ENCODE results near the gene SLC2A6.
A peak's percentile ranks its signal among the peaks of the same experiment; 100 is the strongest.

The SLC2A6 gene

DNA sequence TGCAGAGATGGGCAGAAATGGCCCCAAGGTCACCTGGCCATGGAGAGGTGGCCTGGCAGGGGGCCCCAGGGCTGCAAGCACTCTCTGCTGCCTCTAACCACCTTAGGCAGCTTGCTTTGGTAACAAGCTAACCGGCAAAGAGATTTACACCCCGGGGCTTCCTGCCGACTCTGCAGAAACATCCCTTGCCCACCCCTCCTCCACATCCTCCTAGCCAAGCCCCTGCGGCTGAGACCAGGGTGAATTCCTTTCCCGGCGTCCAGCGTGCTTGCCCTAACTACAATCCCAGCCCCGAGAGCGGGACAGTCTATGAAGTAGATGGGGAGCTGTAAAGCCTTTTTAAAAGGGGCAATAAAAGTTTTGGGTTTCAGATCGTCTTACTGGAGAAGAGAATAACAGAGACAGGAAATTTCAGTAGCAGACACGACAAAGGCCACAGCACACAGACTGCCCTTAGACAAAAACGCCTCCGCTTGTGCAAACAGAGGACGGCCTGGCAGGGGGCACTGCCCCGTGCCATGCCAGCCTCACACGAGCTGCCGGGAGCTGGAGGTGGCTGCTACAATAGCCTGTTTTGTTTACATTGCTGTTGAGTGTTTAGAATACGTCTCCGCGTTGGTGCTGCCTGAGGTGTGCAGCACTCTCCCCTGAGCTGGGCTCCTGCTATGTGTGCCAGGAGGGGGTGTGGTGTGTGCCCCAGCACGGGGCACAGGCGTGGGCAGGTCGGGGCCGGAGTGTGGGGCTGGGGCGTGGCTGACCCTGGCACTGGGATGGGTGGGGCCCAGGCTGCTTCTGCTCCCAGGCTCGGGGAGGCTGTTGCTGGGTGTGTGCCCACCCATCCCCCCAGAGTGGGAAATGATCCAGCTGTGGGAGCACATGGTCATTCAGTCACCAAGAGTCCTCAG, 30.5 kb upstream of the SLC2A6 start:
- ATAC-seq (peak; percentile 41), DNase-seq (ENCODE audit: low spot score in 2 of 2) (no peak)
- Mint-ChIP-seq H3K36me3 (no peaks in the 10 kb centered on the region), H3K27ac (peak overlapping the region; percentile 26), H3K4me1 (peaks cover 8% of the 10 kb centered on the region), H3K9me3 (no peaks in the 10 kb centered on the region), H3K4me3 (peak overlapping the region; percentile 50)

DNA sequence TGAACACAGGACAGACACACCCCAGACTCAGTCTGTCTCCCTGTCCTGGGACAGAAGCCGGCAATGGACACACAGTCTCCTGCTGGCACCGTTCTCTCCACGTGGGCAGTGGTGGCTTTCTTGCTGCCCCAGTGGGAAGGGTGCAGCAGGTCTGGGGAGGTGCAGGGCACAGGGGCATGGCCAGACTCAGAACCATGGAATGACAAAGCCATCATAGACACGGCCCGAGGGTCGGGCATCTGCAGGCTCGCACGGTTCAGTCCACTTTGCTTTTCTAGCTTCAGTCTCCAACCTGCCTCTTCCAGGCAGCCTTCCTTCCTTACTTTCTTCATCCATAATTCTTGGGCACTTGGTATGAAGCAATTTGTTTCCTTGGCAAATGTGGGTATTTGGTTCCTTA, 29.1 kb upstream of the SLC2A6 start:
- H3K4me1 Mint-ChIP-seq = peaks cover 8% of the 10 kb centered on the region
- no peak overlapping the region for H3K4me3 Mint-ChIP-seq
- H3K9me3 Mint-ChIP-seq = no peaks in the 10 kb centered on the region
- DNase-seq (ENCODE audit: low spot score in 2 of 2) (no peak), ATAC-seq (no peak)
- no peak overlapping the region for H3K27ac Mint-ChIP-seq
- H3K36me3 Mint-ChIP-seq = no peaks in the 10 kb centered on the region

DNA sequence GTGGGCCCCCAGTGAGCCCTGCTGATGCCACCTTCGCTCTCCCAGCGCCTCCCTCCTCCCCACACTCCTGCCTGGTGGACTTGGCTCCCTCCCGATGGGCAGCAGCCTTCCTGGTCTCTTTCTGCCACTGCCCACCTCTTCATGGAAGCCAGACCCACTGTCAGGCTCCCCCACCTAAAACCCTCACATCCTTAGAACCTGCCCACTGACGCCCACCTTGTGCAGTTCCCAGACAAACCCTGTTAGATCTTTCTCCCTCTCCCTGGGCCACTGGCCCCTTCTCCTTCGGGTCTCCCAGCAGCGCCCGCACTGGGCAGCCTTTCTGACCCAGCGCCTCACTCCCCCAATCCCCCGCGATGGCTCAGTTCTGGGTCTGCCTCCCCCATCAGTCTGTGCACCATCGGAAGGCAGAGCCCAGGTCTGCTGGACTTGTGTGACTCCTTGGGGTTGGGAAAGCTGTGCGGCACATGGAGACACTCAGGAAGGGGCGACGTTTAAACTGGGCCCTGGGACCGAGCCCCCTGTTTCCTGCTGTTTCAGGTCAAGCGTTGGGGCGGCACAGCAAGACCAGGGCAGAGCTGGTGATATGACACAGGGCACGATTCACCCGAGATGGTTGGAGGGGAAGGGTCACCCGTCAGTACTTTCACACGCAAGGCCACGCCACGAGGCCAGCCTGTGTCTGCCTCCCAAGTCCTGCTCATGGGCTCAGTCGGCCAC, 28.5 kb upstream of the SLC2A6 start:
- H3K4me3 Mint-ChIP-seq = no peak overlapping the region
- H3K9me3 Mint-ChIP-seq = peaks cover 3% of the 10 kb centered on the region
- no peak overlapping the region for H3K27ac Mint-ChIP-seq
- no peaks in the 10 kb centered on the region for H3K36me3 Mint-ChIP-seq
- ATAC-seq (no peak), DNase-seq (ENCODE audit: low spot score in 2 of 2) (no peak)
- H3K4me1 Mint-ChIP-seq = peaks cover 8% of the 10 kb centered on the region

DNA sequence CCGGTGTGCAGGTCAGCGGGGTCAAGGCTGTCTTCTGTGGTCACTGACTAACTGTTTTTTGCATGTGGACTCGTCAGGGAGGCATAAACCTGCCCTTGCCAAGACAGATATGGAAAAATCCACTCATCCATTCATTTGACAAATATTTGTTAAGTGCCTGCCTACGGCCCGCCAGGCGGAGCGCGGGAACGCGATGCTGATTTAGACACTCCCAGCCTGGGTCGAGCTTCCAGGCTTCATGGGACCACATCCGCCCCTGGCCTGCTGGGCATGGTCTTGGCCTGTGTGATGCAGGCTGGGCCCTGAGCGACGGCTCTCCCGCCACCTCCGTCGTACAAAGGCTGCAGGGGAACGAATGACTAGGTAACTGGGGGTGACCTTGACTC, 27.7 kb upstream of the SLC2A6 start:
- Mint-ChIP-seq H3K4me3 (no peak overlapping the region), H3K27ac (no peak overlapping the region), H3K36me3 (no peaks in the 10 kb centered on the region), H3K9me3 (peaks cover 11% of the 10 kb centered on the region), H3K4me1 (peaks cover 8% of the 10 kb centered on the region)
- no peak for ATAC-seq
- DNase-seq (ENCODE audit: low spot score in 2 of 2) = no peak

DNA sequence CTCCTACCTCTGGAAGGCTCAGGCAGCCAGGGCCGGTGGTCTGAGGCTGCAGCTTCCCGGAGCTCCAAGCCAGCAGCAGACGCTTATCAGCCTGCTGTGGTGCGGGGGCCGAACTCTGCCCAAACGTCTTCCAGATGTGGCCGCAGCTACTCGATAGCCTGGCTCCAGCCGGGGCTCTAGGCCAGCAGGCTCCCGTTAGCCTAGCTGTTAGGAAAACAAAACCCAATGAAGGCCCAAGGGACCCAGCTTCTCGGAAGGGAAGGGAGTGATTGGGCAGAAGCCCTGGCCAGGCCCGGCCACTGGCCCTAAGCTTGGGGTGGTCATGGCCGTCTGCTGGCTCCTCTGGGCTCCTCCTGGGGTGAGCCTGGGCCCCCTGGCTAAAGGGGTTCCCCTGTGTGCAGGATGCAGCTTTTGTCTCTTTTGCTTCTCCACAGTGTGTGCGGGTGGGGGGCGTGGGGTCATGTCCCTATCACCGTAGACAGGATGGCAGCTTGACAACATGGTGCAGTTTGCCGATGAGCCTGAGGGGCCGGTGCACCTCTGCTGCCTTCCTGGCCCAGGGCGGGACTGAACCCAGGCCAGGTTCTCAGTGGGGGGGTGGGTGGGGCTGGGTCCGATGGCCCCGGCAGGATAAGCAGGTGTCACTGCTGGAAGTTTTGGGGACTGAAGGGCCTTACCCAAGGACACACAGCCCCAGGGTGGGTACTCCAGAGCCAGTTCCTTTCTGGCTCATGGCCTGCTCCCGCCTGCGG, 27.2 kb upstream of the SLC2A6 start:
- Mint-ChIP-seq H3K36me3 (no peaks in the 10 kb centered on the region), H3K4me1 (peaks cover 8% of the 10 kb centered on the region), H3K27ac (no peak overlapping the region), H3K4me3 (no peak overlapping the region), H3K9me3 (peaks cover 11% of the 10 kb centered on the region)
- DNase-seq (ENCODE audit: low spot score in 2 of 2) (no peak), ATAC-seq (no peak)

DNA sequence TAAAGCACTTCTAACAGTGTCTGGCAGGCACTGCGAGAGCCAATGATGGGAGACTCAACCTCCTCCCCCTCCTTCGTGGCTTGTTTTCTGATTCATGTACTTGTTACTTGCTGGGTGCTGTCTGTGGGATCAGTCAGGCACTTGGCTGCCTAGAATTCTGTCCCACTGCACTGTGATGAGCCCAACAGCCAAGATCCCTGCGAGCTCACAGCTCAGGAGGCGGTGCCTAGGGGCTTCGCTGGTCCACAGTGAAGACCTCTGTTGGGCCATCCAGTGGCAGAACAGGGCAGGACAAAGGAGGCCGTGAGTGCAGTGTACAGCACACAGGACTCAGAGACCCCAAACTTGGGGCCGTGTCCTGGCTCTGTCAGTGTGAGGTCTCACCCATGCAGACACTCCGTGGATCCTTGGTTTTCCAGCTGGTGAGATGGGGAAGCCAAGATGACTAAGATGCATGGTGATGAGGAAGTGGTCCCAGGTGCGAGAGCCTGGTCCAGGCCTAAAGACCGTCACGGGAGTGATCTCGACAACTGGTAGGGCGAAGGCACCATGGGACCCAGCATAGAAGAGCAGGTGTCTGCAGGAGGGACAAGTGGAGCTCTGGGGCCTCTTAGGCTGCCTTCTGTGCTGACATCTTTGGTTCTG, 26.4 kb upstream of the SLC2A6 start:
- ATAC-seq (no peak), DNase-seq (ENCODE audit: low spot score in 2 of 2) (no peak)
- H3K4me3 Mint-ChIP-seq = no peak overlapping the region
- H3K4me1 Mint-ChIP-seq = peaks cover 8% of the 10 kb centered on the region
- no peaks in the 10 kb centered on the region for H3K36me3 Mint-ChIP-seq
- peaks cover 11% of the 10 kb centered on the region for H3K9me3 Mint-ChIP-seq
- no peak overlapping the region for H3K27ac Mint-ChIP-seq

DNA sequence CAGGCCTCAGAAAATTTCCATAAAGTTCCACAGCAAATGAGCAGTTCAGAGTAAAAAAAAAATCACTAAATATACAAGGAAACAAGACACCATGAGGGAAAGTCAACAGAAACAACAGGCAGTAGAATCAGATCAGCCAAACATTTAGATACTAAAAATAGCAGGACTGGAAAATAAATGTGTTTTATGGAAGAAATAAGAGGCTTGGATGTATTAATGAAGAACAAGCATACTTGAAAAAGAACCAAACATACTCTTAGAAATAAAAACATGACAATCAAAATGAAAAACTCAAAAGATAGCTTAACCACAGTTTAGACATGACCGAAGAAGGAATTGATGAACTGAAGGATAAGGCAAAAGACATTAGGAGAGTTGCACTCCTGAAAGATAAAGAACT, 23.2 kb upstream of the SLC2A6 start:
- H3K4me3 Mint-ChIP-seq = no peak overlapping the region
- H3K36me3 Mint-ChIP-seq = no peaks in the 10 kb centered on the region
- ATAC-seq = no peak
- H3K4me1 Mint-ChIP-seq = no peaks in the 10 kb centered on the region
- DNase-seq (ENCODE audit: low spot score in 2 of 2) = no peak
- peaks cover 11% of the 10 kb centered on the region for H3K9me3 Mint-ChIP-seq
- no peak overlapping the region for H3K27ac Mint-ChIP-seq

DNA sequence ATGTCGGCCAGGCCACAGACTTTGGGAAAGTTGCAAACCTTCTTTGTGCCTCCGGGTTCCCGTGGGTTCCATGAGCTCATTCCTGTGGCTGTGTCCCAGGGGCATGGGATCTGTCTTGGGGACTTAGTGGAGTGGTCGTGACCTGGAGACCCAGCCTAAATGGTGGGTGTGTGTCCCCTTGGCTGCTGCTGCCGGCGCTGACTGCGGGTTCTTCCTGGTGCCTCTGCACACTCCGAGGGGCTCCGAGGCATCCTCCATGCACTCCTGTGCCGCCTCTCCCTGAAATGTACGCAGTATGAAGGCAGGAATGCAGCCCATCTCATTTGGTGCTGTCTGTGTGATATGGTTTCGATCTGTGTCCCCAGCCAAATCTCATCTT, 21.0 kb upstream of the SLC2A6 start:
- ATAC-seq = no peak
- no peak for DNase-seq (ENCODE audit: low spot score in 2 of 2)
- Mint-ChIP-seq H3K27ac (no peak overlapping the region), H3K9me3 (peaks cover 11% of the 10 kb centered on the region), H3K4me1 (no peaks in the 10 kb centered on the region), H3K36me3 (no peaks in the 10 kb centered on the region), H3K4me3 (no peak overlapping the region)

DNA sequence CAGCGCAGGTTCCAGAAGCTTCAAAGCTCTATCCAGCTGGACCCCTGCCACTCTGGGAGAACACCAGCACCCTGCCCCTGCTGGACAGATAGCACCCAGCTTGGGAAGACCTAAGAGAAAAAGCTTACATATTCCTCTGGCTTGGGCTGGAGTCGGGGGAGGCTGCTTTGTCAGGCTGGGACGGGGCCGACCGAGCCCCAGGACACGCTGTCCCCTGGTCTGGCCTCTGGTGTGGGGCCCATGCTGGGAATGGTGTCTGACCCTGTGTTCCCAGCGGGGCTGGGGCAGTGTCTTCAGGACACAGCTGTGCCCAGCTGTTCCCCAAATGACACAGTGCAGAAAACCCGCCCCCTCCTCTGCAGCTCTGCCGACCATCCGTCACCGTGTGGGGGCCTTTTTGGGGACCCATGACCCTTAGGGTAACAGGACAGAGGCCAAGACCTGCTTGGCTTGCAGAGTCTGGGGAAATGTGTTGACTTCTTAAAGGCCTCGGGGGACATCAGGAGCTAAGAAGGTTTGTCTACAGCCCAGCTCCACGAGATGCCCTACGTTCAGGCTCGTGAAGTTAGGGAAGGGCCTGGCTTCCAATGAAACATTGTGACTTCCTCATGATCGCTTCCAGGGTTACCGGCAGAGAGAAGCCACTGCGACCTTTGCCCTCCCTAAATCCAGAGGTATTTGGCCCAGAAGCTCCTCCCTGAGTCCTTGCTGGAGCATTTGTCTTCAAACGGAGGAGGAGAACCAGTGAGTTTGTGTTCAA, 20.4 kb upstream of the SLC2A6 start:
- no peak overlapping the region for H3K4me3 Mint-ChIP-seq
- H3K9me3 Mint-ChIP-seq = peaks cover 11% of the 10 kb centered on the region
- H3K36me3 Mint-ChIP-seq = no peaks in the 10 kb centered on the region
- no peak overlapping the region for H3K27ac Mint-ChIP-seq
- H3K4me1 Mint-ChIP-seq = no peaks in the 10 kb centered on the region
- no peak for ATAC-seq
- DNase-seq (ENCODE audit: low spot score in 2 of 2) = no peak

DNA sequence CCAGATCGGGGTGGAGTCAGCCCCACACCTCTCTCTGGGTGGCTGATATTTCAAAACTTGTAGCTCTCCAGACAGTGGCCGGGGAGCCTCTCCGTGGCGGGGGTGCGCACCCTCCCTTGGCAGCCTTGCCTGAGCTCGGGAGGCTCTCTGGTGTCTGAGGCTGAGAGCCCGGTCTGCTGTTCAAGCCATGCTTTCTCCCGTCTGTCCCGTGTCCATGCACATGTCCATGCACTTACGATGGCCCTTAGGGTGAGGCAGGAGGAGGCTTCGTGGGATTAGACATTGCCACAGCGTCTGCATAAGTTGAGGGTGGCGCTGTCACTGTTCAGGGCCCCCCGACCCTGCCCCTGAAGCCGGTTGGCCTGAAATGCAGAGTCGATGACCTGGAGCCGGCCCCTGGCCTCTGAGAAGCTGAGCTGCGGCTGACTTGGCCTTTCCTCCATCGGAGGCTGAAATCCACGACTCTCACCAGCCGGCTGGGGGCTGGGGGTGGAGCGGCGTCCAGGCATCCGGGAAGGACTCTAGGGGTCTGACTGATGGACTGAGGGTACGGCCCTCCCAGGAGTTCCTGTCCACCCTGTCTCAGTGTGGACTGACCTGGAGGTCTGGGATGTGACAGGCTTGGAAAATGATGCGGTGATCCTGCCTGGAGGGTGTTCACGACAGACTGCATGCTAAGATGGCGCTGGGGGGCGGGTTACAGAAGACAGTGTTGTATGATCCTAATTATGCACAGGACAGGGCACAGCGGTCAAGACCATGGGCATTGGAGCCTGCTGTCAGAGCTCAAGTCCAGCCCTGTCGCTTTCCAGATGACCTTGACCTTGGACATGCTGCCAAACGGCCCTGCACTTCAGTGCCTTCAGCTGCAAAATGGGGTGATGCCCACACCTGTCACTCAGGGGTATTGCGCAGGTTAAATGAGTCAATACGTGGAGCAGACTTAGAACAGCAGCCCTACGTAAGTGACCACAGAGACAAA, 18.3 kb upstream of the SLC2A6 start:
- no peaks in the 10 kb centered on the region for H3K36me3 Mint-ChIP-seq
- H3K4me3 Mint-ChIP-seq = no peak overlapping the region

DNA sequence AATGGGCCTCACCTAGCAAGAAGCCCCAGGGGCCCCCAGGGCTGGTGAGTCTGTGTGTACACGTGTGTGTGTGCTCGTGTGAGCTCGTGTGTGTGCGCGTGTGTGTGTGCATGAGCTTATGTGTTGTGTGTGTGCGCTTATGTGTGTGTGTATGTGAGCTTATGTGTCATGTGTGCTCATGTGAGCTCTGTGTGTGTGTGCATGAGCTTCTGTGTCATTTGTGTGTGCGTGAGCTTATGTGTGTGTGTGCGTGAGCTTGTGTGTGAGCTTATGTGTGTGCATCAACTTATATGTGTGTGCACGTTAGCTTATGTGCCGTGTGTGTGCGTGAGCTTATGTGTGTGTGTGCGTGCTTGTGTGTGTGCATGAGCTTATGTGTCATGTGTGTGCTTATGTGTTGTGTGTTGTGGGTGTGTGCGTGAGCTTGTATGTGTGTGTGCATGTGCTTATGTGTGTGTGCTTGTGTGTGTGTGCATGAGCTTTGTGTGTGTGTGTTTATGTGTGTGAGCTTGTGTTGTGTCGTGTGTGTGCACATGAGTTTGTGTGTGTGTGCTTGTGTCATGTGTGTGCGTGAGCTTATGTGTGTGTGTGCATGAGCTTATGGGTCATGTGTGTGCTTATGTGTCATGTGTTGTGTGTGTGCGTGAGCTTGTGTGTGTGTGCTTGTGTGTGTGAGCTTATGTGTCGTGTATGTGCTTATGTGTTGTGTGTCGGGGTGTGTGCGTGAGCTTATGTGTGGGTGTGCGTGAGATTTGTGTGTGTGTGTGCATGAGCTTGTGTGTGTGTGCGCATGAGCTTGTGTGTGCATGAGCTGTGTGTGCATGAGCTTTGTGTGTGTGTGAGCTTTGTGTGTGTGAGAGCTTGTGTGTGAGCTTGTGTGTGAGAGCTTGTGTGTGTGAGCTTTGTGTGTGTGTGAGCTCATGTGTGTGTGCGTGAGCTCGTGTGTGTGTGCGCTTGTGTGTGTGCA, 16.7 kb upstream of the SLC2A6 start:
- Mint-ChIP-seq H3K9me3 (no peaks in the 10 kb centered on the region), H3K4me1 (no peaks in the 10 kb centered on the region), H3K4me3 (no peak overlapping the region), H3K27ac (no peak overlapping the region), H3K36me3 (no peaks in the 10 kb centered on the region)
- DNase-seq (ENCODE audit: low spot score in 2 of 2) (no peak), ATAC-seq (no peak)

More for the DNA sequence above, 18.3 kb upstream of the SLC2A6 start:
- H3K4me1 Mint-ChIP-seq = no peaks in the 10 kb centered on the region
- H3K27ac Mint-ChIP-seq = no peak overlapping the region
- peaks cover 5% of the 10 kb centered on the region for H3K9me3 Mint-ChIP-seq
- ATAC-seq = no peak
- DNase-seq (ENCODE audit: low spot score in 2 of 2) = no peak

DNA sequence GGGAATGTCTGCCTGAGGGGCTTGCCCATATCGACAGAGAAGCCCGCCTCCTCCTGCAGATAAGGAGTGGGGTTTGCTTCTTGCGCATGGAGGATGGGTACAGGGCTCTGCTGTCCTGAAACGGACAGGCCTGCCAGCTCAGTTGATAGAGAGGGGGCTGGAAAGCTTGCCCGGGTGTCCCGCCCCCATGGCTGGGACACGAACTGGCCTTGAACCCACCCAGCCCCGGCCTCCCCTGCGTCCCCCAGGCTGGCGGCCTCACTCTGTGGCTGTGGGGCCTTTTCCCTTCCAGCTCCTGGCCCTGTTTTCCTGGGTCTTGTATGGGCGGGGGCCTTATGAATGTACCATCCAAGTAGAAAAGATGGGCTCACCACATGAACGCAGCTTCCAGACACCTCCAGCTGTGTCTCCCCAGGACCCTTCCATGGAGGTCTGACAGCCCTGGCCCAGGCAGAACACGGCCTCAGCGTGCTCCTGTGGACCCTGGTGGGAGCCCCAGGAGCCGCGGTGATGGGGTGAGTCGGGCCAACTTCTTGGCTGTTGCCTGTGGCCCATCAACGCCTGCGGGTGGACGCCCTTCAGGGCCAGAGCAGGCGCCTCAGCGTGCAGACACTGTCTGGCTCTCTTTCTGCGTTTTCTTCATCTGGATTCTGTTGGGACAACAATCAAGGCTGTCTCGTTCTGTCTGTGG, 15.9 kb upstream of the SLC2A6 start:
- Mint-ChIP-seq H3K27ac (no peak overlapping the region), H3K4me1 (no peaks in the 10 kb centered on the region), H3K9me3 (no peaks in the 10 kb centered on the region), H3K36me3 (no peaks in the 10 kb centered on the region), H3K4me3 (no peak overlapping the region)
- no peak for DNase-seq (ENCODE audit: low spot score in 2 of 2)
- ATAC-seq = no peak
